MM.1S (cell line): ENCODE results near the gene ZNF678.

ENCODE experiments used
- DNase-seq: peaks from one replicate; pipeline ENCODE4 v3.0.0-alpha.2; 2015
- H2AFZ ChIP-seq: fragments of 300-600 bp; sonication (generic); 2 replicates; pipeline ENCODE4 v1.6.0; 2016; ENCODE audit warnings: antibody characterized with exemption, low read length
- H3F3A ChIP-seq: fragments of 300-600 bp; sonication (generic); 2 replicates; pipeline ENCODE4 v1.6.1; 2016; ENCODE audit warnings: mild to moderate bottlenecking, antibody characterized with exemption, low read length, moderate library complexity, mixed read lengths; ENCODE audit not compliant: insufficient read depth
- H3K27ac ChIP-seq: fragments of 300-600 bp; sonication (generic); 2 replicates; pipeline ENCODE4 v1.5.1; 2016; ENCODE audit warnings: mild to moderate bottlenecking, low read length
- H3K27me3 ChIP-seq: fragments of 300-600 bp; sonication (generic); replicated peaks from 2 replicates; pipeline ENCODE4 v1.6.0; 2016; ENCODE audit warnings: low read length; ENCODE audit not compliant: insufficient read depth
- H3K36me3 ChIP-seq: fragments of 300-600 bp; sonication (generic); replicated peaks from 2 replicates; pipeline ENCODE4 v1.6.1; 2016; ENCODE audit warnings: mild to moderate bottlenecking, low read length, mixed read lengths; ENCODE audit not compliant: insufficient read depth
- H3K4me1 ChIP-seq: fragments of 300-600 bp; sonication (generic); 2 replicates; pipeline ENCODE4 v1.6.1; 2016; ENCODE audit warnings: low read length, mixed read lengths
- H3K4me2 ChIP-seq: fragments of 300-600 bp; sonication (generic); 2 replicates; pipeline ENCODE4 v1.6.0; 2016; ENCODE audit warnings: low read depth, low read length
- H3K4me3 ChIP-seq: fragments of 300-600 bp; sonication (generic); 2 replicates; pipeline ENCODE4 v1.5.1; 2016; ENCODE audit warnings: low read length, mixed read lengths
- H3K79me2 ChIP-seq: fragments of 300-600 bp; sonication (generic); 2 replicates; pipeline ENCODE4 v1.6.1; 2016; ENCODE audit warnings: mixed run types, low read length, mixed read lengths
- H3K9ac ChIP-seq: fragments of 300-600 bp; sonication (generic); 2 replicates; pipeline ENCODE4 v1.6.1; 2016; ENCODE audit warnings: low read length, mixed read lengths
- H3K9me2 ChIP-seq: fragments of 300-600 bp; sonication (generic); replicated peaks from 2 replicates; pipeline ENCODE4 v1.6.1; 2016; ENCODE audit warnings: mild to moderate bottlenecking, low read length, mixed read lengths; ENCODE audit not compliant: insufficient read depth
- H3K9me3 ChIP-seq: fragments of 300-600 bp; sonication (generic); replicated peaks from 2 replicates; pipeline ENCODE4 v1.6.1; 2016; ENCODE audit warnings: mild to moderate bottlenecking, low read length, mixed read lengths; ENCODE audit not compliant: insufficient read depth
- H4K20me1 ChIP-seq: fragments of 300-600 bp; sonication (generic); 2 replicates; pipeline ENCODE4 v1.6.1; 2016; ENCODE audit warnings: mild to moderate bottlenecking, low read length, moderate library complexity, mixed read lengths; ENCODE audit not compliant: insufficient read depth
- EZH2 ChIP-seq: fragments of 300-600 bp; sonication (generic); optimal IDR thresholded peaks from 2 replicates; pipeline ENCODE3; 2017; ENCODE audit warnings: low read depth, mild to moderate bottlenecking, antibody characterized with exemption, low read length, mixed read lengths
- EZH2phosphoT487 ChIP-seq: fragments of 300-600 bp; sonication (generic); IDR thresholded peaks from 2 replicates; pipeline ENCODE4 v1.6.1; 2018; ENCODE audit warnings: antibody characterized with exemption, low read length
- TF ChIP-seq, protein P1 (sequence below): fragments of 300-600 bp; sonication (generic); IDR thresholded peaks from 2 replicates; pipeline ENCODE4 v1.5.1; 2016; ENCODE audit warnings: antibody characterized with exemption, low read length, mixed read lengths

Gene ZNF678

DNA sequence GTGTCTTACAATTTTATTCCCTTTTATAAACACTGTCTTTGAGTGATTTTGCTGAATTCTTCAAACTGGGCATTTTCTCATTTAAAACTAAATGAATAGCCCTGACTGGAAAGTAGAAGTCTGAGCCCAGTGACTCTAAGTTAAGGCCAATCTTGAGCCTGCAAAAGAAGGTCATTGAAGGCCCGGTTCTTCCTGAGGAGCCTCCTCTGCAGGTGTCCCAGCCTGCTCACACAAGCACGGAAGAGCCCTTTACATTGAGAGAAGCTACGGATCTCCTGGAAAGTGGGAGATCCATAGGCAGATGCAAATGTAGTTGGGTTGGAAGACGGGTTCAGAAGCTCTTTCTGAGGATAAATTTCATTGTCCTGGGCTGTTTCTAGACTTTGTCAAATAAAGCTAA lies 3.9 kb downstream of the ZNF678 start:
- Histone ChIP-seq H3K9me3 (no peaks in the 10 kb centered on the region), H3K36me3 (no peaks in the 10 kb centered on the region; the same call in 1 of the 2 replicates), H3K4me2 (no peak overlapping the region), H2AFZ (no peak overlapping the region), H3K79me2 (peaks cover 69% of the 10 kb centered on the region), H3K4me3 (no peak overlapping the region), H3K27ac (no peak overlapping the region), H4K20me1 (no peaks in the 10 kb centered on the region), H3K27me3 (no peaks in the 10 kb centered on the region), H3K4me1 (peaks cover 4% of the 10 kb centered on the region; the same call in 1 of the 2 replicates), H3K9me2 (no peaks in the 10 kb centered on the region), H3F3A (peaks cover 9% of the 10 kb centered on the region), H3K9ac (no peak overlapping the region)
- no peak for DNase-seq
- TF ChIP-seq EZH2 = no peak
- no peak for TF ChIP-seq EZH2phosphoT487
- TF ChIP-seq, protein P1, sequence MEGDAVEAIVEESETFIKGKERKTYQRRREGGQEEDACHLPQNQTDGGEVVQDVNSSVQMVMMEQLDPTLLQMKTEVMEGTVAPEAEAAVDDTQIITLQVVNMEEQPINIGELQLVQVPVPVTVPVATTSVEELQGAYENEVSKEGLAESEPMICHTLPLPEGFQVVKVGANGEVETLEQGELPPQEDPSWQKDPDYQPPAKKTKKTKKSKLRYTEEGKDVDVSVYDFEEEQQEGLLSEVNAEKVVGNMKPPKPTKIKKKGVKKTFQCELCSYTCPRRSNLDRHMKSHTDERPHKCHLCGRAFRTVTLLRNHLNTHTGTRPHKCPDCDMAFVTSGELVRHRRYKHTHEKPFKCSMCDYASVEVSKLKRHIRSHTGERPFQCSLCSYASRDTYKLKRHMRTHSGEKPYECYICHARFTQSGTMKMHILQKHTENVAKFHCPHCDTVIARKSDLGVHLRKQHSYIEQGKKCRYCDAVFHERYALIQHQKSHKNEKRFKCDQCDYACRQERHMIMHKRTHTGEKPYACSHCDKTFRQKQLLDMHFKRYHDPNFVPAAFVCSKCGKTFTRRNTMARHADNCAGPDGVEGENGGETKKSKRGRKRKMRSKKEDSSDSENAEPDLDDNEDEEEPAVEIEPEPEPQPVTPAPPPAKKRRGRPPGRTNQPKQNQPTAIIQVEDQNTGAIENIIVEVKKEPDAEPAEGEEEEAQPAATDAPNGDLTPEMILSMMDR = no peak

DNA sequence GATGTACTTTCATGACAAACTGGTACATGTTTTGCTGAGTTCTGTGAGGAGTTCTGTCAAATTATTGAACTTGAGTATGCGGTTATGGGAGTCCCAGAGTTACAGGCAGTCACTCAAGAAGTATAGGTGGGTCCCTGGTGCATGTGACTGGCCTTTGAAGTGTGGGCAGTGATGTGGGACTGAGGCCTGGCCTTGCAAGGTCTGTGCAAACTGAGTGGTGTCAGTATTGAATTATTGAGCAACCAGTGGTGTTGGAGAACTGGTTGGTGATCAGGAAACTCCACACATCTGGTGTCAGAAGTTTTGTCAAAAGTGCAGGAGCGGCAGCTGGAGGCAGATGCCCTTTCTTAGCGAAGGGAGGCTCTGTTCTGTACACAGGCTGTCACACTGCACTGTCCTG lies 5.2 kb downstream of the ZNF678 start:
- Histone ChIP-seq H3K36me3 (no peaks in the 10 kb centered on the region; the same call in 1 of the 2 replicates), H3K27me3 (no peaks in the 10 kb centered on the region), H3K9ac (no peak overlapping the region), H4K20me1 (no peaks in the 10 kb centered on the region), H3K27ac (no peak overlapping the region), H3K4me2 (no peak overlapping the region), H3K79me2 (peaks cover 83% of the 10 kb centered on the region), H3K4me1 (peaks cover 4% of the 10 kb centered on the region; the same call in 1 of the 2 replicates), H2AFZ (no peak overlapping the region), H3K9me2 (no peaks in the 10 kb centered on the region), H3K9me3 (no peaks in the 10 kb centered on the region), H3K4me3 (no peak overlapping the region), H3F3A (peaks cover 5% of the 10 kb centered on the region)
- no peak for DNase-seq
- TF ChIP-seq EZH2phosphoT487 (no peak), EZH2 (no peak)
- TF ChIP-seq, protein P1 = no peak

DNA sequence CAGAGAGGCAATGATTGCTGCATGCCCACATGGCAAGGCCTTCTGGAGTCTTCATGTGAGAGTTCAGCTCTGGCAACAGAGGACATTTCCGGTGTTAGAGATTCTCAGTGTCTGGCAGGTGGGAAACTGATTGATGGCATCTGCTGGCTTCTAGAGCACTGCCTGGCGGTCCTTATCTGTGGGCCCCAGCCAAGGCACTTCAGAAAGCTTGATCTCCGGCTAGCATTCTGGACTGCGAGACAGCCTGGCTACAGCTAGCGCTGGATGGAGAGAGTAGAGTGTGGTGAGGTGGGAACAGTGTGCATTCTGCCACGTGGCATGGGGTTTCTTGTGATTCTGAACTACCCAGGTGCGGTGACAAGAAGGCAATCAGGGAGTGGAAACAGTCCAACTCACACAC lies 9.4 kb downstream of the ZNF678 start:
- H3K4me2 ChIP-seq = no peak overlapping the region
- H3K9me2 ChIP-seq = no peaks in the 10 kb centered on the region
- no peaks in the 10 kb centered on the region for H3F3A ChIP-seq
- H3K9ac ChIP-seq = no peak overlapping the region
- peaks cover 91% of the 10 kb centered on the region for H3K79me2 ChIP-seq
- no peak overlapping the region for H2AFZ ChIP-seq
- no peaks in the 10 kb centered on the region for H3K9me3 ChIP-seq
- H3K4me3 ChIP-seq = no peak overlapping the region
- no peaks in the 10 kb centered on the region for H3K27me3 ChIP-seq
- H4K20me1 ChIP-seq = no peaks in the 10 kb centered on the region
- H3K27ac ChIP-seq = no peak overlapping the region
- DNase-seq = no peak
- no peaks in the 10 kb centered on the region; the same call in 1 of the 2 replicates for H3K36me3 ChIP-seq
- H3K4me1 ChIP-seq = no peaks in the 10 kb centered on the region
- TF ChIP-seq EZH2 = no peak
- TF ChIP-seq, protein P1 = no peak
